A673 (cell line): ENCODE data around the gene SLITRK3.

Source experiments
- EZH2 ChIP-seq: fragments of 200-600 bp; sonication (generic); IDR thresholded peaks from 2 replicates; pipeline ENCODE4 v1.6.1; 2017; ENCODE audit warnings: borderline replicate concordance, low read depth, mild to moderate bottlenecking, mixed read lengths, antibody characterized with exemption, low read length; ENCODE audit not compliant: poor library complexity, severe bottlenecking
- TF ChIP-seq, protein P1 (sequence below): fragments of 300-800, 200-600 bp; sonication (generic); conservative IDR thresholded peaks from 2 replicates; pipeline ENCODE4 v1.5.1; 2017; ENCODE audit warnings: low read depth, mild to moderate bottlenecking, antibody characterized with exemption, low read length, moderate library complexity, mixed read lengths

DNA sequence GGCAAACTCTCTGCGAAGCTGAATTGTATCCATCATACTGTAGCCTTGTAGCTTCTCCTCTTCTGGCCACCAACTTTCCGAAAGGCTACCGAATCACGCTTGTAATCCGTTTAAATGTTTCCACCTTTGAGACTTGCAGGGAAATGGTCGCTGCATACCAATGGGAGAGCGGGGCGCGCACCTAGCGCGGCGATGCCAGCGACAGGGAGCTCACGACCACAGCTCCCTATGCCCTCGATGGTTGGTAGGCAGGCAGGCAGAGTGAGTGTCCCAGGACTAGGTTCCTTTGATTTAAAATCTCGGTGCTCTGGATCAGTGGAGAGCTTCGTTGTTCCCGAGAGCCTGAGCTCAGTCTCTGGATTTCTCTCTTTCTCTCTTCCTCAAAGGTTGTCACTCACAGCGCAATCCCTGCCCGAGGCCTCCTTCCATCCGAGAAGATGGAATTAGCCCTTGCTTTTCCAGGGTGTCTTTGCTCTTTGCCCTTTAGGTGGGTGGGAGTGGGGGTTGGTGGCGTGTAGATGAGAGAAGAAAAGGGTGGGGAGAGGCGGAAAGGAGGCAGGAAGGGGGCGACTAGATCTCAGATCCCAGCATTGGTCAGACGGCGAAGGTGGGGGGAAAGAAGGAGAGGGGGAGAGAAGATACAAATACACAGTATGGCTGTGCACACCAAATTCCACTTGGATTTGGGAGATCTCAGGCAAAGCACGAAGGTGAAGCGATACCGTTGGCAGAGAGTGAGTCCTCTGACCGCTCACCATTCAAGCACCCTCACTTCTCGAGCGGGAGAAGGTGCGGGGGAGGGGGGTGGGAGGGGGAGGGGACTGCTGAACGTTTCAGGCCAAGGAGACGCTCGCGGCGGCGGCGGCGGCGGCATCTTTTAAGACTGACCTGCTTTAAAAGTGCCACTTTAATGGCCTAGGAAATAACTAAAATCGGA is at the start of gene SLITRK3:
- TF ChIP-seq, protein P1, sequence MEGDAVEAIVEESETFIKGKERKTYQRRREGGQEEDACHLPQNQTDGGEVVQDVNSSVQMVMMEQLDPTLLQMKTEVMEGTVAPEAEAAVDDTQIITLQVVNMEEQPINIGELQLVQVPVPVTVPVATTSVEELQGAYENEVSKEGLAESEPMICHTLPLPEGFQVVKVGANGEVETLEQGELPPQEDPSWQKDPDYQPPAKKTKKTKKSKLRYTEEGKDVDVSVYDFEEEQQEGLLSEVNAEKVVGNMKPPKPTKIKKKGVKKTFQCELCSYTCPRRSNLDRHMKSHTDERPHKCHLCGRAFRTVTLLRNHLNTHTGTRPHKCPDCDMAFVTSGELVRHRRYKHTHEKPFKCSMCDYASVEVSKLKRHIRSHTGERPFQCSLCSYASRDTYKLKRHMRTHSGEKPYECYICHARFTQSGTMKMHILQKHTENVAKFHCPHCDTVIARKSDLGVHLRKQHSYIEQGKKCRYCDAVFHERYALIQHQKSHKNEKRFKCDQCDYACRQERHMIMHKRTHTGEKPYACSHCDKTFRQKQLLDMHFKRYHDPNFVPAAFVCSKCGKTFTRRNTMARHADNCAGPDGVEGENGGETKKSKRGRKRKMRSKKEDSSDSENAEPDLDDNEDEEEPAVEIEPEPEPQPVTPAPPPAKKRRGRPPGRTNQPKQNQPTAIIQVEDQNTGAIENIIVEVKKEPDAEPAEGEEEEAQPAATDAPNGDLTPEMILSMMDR: no peak
- TF ChIP-seq EZH2: no peak
